GM19328 (cell line): ENCODE measurements around the gene LAMA4.

Source experiments
- ATAC-seq: cut with Tn5 transposase; IDR thresholded peaks from one replicate; pipeline ENCODE4 v1.9.1; 2021; ENCODE audit warnings: mild to moderate bottlenecking, moderate library complexity; ENCODE audit not compliant: unreplicated experiment

LAMA4 gene, protein sequence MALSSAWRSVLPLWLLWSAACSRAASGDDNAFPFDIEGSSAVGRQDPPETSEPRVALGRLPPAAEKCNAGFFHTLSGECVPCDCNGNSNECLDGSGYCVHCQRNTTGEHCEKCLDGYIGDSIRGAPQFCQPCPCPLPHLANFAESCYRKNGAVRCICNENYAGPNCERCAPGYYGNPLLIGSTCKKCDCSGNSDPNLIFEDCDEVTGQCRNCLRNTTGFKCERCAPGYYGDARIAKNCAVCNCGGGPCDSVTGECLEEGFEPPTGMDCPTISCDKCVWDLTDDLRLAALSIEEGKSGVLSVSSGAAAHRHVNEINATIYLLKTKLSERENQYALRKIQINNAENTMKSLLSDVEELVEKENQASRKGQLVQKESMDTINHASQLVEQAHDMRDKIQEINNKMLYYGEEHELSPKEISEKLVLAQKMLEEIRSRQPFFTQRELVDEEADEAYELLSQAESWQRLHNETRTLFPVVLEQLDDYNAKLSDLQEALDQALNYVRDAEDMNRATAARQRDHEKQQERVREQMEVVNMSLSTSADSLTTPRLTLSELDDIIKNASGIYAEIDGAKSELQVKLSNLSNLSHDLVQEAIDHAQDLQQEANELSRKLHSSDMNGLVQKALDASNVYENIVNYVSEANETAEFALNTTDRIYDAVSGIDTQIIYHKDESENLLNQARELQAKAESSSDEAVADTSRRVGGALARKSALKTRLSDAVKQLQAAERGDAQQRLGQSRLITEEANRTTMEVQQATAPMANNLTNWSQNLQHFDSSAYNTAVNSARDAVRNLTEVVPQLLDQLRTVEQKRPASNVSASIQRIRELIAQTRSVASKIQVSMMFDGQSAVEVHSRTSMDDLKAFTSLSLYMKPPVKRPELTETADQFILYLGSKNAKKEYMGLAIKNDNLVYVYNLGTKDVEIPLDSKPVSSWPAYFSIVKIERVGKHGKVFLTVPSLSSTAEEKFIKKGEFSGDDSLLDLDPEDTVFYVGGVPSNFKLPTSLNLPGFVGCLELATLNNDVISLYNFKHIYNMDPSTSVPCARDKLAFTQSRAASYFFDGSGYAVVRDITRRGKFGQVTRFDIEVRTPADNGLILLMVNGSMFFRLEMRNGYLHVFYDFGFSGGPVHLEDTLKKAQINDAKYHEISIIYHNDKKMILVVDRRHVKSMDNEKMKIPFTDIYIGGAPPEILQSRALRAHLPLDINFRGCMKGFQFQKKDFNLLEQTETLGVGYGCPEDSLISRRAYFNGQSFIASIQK (N-terminal part only)

DNA sequence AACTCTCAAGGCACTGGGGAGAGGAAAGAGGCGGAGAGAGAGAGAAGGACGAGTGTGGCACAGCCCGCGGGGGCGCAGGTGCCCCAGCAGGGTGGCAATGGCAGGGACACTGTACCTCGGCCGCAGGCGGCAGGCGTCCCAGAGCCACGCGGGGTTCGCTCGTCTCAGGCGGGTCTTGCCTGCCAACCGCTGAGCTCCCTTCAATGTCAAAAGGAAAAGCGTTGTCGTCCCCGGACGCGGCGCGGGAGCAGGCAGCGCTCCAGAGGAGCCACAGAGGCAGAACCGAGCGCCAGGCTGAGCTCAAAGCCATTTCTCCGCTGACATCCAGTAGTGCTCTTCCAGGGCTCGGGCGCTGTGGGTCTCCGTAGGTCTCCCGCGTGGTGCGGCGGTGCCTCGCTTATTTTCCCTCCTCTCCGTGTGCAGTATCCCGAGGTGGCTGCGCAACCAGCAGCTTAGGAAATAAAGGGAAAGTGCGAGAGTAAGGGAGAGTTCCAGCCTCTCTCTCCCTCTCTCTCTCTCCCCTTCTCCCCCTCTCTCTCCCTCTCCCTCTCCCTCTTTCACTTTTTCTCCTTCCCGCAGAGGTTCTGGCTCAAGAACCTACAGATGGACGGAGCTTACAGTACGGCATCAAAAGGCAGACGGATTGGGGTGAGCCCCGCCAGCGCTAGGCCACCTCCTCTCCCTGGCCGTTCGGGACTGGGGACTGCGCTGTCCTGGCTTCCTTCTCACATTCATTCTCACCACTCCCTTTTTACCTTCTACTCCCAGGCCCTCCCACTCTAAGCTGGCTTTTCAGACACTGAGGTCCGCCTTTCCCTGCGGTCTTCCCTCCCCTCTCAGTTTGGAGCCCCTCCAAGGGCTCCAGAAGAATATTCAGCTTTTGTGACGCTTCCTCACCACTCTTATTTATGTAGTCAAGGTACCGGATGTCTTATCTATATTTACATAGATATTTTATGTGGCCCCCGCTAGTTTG lies at the start of gene LAMA4:
LAMA4 (minus strand) TSS at position 727 of the 976 bp plus-strand sequence; CDS start at position 310, 417 bp downstream.
- ATAC-seq = no peak

DNA sequence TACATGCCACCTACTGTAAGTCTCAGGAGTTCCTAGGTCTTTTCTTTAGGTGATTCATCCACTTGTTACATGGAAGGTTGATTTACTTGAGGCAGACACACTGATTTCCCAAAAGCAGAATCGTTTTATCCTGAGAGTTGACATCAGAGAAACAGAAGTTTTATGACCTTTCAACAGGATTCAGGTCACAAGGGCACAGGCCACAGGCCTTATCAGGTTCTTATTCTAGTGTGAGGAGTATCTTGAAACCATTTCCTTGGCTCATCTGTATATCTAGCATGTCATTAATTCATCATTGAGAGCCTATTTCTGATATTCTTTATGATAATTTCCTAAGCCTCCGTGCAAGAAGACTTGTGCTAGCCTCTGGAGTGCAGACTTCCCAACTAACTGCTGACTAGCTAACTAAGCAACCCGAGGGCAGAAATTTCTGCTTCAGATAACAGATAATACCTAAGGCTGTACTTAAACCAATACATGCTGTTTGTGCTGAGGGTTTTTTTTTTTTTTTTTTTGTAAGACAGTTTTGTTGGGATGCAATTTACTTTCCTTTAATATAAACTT lies 47.9 kb upstream of the LAMA4 start:
- no peak for ATAC-seq

DNA sequence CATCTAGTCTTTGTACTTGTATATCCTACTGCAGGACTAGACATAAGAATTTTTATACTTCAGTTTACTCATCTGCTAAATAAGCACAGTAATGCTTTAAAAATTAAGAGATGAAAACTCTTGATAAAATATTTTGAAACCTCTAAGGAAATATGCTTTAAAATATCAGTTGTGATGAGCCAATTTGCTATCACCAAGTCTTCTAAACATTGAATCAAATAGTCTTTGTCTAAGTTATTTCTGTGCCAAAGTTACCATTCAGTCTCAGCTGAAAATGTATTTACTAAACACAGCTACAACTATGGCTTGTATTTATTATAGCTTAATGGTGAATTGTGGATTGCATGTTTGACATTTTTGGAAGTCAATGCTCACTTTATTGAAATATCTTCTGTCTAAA lies 46.5 kb upstream of the LAMA4 start:
- no peak for ATAC-seq

DNA sequence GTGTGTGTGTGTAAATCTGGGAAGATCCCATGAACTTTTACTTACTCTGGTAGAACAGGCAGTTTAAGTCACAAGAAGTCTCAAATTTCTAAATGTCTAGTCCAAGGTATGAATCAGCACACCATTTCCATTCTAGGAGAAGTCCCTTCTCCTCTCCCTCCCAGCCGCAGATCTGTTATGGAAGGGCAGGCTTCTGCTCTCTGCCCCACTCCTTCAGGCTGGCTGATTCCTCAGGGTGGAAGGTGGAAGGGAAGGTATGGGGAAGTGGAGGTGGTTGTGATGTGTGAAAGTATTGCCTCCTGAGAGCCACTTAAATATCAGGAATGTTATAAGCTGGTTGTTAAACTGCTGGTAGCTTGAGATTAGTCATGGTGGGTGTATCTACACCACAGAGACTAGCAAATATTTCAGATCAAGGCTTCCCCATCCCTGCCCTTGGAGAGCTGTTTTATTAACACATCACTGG lies 44.5 kb upstream of the LAMA4 start:
- ATAC-seq = no peak

DNA sequence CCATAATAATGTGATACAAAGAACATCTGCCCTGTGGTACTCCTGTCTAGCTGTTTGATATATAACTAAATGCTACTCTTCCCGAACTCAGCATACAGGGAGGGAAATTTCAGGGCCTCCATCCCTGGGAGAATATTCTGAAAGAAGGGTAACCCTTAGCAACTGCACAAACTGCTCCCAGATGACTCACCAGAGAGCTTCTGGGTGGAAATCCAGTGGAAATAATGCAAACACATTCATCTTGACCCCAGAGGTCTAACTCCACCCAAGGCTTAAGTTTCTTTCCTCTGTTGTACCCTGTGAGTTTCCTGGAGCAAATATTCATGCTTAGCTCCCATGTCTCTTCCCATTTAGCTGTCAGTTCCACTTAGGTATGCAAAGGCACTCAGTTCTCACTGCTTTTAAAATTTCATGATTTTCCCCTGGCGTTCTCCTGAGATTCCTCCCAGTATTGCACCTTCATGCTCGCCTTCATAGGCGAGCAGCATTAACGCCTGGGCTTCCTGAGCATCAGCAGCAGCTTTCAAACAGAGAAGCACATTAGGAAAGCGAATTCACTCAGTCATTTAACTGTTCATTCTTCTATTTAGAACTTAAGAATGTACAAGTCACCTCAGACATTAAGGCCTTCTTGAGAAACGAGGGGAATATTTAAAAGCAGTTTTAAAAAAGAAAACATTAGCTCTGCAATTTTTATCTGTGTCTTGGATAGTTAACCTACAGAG lies 43.8 kb upstream of the LAMA4 start:
- no peak for ATAC-seq

DNA sequence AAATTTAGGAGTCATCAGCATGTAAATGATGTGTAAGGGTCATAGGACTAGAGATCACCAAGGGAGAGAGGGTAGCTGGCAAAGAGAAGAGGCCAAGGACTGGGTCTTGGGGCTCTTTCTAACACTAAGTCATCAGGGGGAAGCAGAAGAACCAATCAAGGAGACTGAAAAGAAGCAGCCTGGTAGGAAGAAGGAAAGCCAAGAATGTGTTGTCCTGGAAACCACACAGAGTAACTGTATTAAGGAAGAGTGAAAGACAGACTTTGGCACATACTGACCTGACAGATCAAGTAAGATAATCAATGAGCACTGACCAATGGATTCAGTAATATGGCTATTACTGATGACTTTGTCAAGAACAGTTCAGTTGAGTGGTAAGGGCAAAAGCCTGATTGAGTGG lies 42.3 kb upstream of the LAMA4 start:
- no peak for ATAC-seq

DNA sequence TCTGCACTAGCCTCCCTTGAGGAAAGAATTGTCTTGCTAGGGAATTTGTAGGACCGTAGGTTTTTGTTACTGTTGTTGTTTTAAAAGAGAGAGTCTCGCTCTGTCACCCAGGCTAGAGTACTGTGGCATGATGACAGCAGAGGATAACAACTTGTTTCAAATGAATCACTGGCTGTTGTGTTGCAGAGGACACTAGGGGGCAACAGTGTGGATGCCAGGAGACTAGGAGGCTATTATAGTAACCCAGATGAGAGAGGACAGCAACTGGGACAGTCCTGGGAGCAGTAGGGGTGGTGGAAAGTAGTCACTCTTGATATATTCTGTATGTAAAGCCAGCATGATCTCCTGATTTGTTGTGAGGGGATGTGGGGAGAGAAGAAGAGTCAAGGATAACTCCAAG lies 41.8 kb upstream of the LAMA4 start:
- no peak for ATAC-seq

DNA sequence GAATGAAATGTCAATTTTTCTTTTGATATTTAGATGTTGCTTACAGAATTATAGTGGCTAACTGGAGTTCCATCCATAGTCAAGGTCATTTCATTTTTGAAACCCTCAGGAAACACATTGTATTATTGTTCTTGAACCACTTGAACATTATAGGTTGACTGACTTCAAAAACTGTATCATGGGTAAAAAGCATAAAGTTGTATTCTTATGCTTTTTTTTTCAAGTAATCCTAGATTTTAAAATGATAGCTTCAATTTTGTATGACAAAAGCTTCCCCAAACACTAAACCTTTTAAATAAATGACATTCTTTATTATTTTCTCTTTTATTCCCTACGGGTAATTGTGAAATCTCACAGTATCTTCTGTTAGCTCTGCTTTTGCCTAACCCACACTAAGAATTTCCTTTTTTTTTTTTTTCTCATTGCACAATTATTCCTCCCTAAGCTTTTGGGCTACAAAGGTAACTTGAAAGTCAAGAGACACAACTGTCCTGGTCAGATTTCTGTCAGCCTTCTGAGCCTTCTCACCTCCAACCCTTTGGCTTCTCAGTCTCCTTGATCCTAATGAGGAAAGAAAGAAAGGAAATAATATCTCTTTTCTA lies 36.9 kb upstream of the LAMA4 start:
- ATAC-seq = no peak

DNA sequence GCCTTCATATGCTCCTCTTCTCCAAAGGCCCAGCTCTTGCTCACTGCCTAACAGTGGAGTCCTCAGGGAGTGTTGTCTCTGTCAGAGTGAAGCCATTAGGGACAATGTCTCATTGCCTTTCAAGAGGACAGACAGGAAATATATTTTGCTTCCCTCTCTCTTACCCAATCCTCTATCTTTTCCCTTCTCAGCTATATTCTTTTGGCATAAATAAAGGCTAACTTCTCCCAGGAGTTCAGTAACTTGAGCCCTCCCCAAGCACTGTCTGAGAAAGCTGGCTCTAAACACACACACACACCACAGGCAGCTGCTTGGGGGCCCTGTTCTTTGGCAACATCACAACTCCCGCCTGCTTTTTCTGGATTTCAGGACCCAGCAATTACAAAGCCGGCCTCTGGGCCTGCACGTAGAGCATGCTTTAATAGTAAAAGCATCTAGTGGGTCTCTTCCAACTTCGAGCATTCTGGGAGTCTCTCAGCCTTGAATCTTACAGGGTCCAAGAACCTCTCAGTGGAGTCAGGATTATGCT lies 34.7 kb upstream of the LAMA4 start:
- ATAC-seq = no peak

- no peak for ATAC-seq
Observed at GRCh38 chr6:112288475-112288874, 34.1 kb upstream of the LAMA4 start.

GRCh38 chr6:112287577-112288225 lies 33.3 kb upstream of the LAMA4 start:
- ATAC-seq = no peak

- no peak for ATAC-seq
Observed at GRCh38 chr6:112286500-112287144, 32.3 kb upstream of the LAMA4 start.

DNA sequence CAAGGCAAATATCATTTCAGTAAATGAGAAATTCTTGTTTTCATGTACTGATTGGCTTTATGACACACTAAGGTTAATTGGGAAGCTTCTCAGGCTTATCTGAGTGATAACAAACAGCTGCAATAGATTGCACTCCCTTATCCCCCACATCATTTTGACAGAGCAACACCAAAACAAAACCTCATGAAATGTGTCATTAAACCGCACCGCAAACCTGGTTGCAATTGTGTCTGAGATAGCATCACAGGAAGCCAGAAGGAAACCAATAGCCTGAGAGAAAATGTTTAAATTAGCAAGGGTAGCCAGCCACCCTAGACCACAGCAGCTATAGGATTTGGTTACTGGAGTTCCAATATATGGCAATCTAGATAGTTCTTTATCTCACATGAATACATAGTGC lies 31.6 kb upstream of the LAMA4 start:
- ATAC-seq = no peak

GRCh38 chr6:112284603-112285002 lies 30.2 kb upstream of the LAMA4 start:
- no peak for ATAC-seq

DNA sequence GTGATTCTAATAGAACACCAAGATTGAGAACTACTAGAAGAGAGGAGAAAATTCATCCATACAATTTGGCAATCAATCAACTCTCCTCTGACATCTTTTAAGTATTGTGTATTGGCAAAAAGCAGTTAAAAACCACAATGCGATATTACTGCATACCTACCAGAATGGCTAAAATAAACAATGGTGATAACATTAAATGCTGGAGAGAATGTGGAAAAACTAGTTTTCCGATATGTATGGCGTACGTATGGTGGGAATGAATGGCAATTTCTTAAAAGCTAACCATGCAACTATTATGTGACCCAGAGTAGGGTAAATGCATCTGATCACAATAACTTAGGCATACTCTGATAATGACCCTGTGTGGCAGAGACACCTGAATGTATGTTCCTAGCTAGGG lies 29.3 kb upstream of the LAMA4 start:
- ATAC-seq = no peak

DNA sequence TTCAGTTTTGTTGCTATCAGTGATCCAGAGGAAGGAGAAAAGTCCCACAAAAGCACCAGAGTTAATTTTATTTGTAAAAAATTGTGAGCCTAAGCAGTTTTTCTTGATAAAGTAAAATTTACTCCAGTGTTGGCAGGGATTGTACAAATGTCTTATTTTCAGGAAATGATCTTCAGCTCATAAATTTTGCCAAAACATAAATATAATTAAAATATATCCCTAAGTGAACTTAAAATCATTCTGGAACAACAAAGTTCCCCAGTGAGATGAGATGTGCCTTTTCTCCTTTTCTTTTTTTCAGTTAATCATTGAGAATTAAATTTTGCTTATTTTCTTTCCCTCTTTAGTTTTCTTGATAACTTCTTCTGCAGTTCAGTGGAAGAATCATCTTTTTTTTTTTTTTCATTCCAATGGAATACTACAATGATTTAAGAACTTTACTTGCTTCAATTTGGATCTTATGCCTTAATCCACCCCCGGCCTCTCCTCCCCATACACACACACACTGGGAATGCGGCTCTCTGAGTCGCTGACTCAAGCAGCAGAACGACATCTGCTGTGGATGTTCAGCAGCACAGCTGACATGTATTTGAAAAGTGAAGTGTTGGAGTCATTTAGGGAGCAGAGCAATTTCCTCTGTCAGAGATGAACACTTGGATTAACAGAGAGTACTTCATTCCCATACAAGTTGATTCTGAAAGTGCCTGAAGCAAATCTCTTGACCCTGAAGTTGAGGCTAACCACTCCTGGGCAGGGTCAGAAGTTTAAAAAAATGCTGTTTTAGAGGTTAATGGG lies 27.7 kb upstream of the LAMA4 start:
- no peak for ATAC-seq
